Gastroesophageal sphincter (tissue), 4 donors: ENCODE results near the gene NFKB1. TPM values are rescaled to one million over a fixed set of nuclear protein-coding genes. Genes with fewer than 3 reads are reported as not detected.

Source experiments
- ATAC-seq: fragments of 150-250 bp; one replicate; pipeline ENCODE4 v1.9.1; 2016; ENCODE audit warnings: mild to moderate bottlenecking, moderate library complexity
- H3K27ac ChIP-seq, 4 donors: fragments of 200-600 bp; sonication (generic) in 3 of 4; 1 replicate in 3 of 4; 2 replicates in 1 of 4; pipeline ENCODE4 v1.5.1; 2016 to 2019
- H3K27me3 ChIP-seq: fragments of 200-600 bp; sonication (generic); one replicate; pipeline ENCODE4 v1.5.1; 2019
- H3K36me3 ChIP-seq, 2 donors: fragments of 200-600 bp; sonication (generic); one replicate each; pipeline ENCODE4 v1.5.1; 2019; ENCODE audit warnings: control low read depth in 1 of 2
- H3K4me1 ChIP-seq, 3 donors: fragments of 200-600 bp; sonication (generic); 1 replicate in 2 of 3; 2 replicates in 1 of 3; pipeline ENCODE4 v1.5.1; 2016 to 2019; ENCODE audit warnings: control low read depth in 2 of 3
- H3K4me3 ChIP-seq, 2 donors: fragments of 200-600 bp; sonication (generic); one replicate each; pipeline ENCODE4 v1.5.1; 2019; ENCODE audit warnings: mild to moderate bottlenecking in 1 of 2, moderate library complexity in 1 of 2
- H3K9me3 ChIP-seq, 3 donors: fragments of 200-600 bp; sonication (generic); one replicate each; pipeline ENCODE4 v1.5.1; 2017 to 2019; ENCODE audit warnings: control low read depth in 2 of 3
- CTCF ChIP-seq, 4 experiments: fragments of 200-600 bp in 2 of 4; fragments of 450-650 bp in 2 of 4; sonication (generic) in 1 of 4; IDR thresholded peaks; one replicate each; pipeline ENCODE4 v1.5.1; 2017 to 2019; ENCODE audit warnings: antibody characterized with exemption in 4 of 4, mild to moderate bottlenecking in 2 of 4, moderate library complexity in 2 of 4
- EP300 ChIP-seq: sonication (generic); formaldehyde crosslinking; IDR thresholded peaks from one replicate; pipeline ENCODE4 v1.6.1; 2017; ENCODE audit warnings: antibody characterized with exemption, mild to moderate bottlenecking
- POLR2A ChIP-seq, 2 donors: fragments of 450-650 bp; IDR thresholded peaks; one replicate each; pipeline ENCODE4 v1.6.1; 2017; ENCODE audit warnings: antibody characterized with exemption in 2 of 2, mild to moderate bottlenecking in 2 of 2, moderate library complexity in 1 of 2
- POLR2AphosphoS5 ChIP-seq: sonication (generic); formaldehyde crosslinking; IDR thresholded peaks from one replicate; pipeline ENCODE4 v1.6.1; 2017; ENCODE audit warnings: antibody characterized with exemption
- WGBS, 2 donors: methylation state at CpG; one replicate each; pipeline ENCODE4 v1.1.5; 2018; ENCODE audit warnings: low coverage in 1 of 2; 5-methylcytosine and 5-hydroxymethylcytosine counted together
- total RNA-seq, 4 donors: library from RNA; depleted of rRNA; stranded (reverse); fragments of >200 nt; gene quantifications; one replicate each; pipeline ENCODE4 v1.1.0, GENCODE V29; 2016

NFKB1 gene
- total RNA-seq, 4 donors from 2014 or later, result 27.6 to 50.1 (median 43.8) TPM

GRCh38 chr4:102503831-102504786 lies 3.0 kb downstream of the NFKB1 start:
- Histone ChIP-seq H3K27me3 (no peaks in the 10 kb centered on the region), H3K4me3 (no peak overlapping the region), H3K9me3 (no peaks in the 10 kb centered on the region), H3K27ac (no peak overlapping the region), H3K36me3 (no peaks in the 10 kb centered on the region), H3K4me1 (peaks cover 7 to 73% (median 10%) of the 10 kb centered on the region in 3 donors)
- TF ChIP-seq POLR2AphosphoS5 (no peak), POLR2A (IDR thresholded peaks at IDR 0.05) (no peak), EP300 (no peak), CTCF (IDR thresholded peaks at IDR 0.05) (no peak)
- no peak for ATAC-seq
- 72 to 81% methylated on average over 5 of the region's 5 CpGs for WGBS, 2 donors

GRCh38 chr4:102504941-102505340 lies 3.8 kb downstream of the NFKB1 start:
- Histone ChIP-seq H3K9me3 (no peaks in the 10 kb centered on the region), H3K4me1 (peaks cover 5 to 70% (median 7%) of the 10 kb centered on the region in 3 donors), H3K4me3 (no peak overlapping the region), H3K36me3 (no peaks in the 10 kb centered on the region), H3K27ac (no peak overlapping the region), H3K27me3 (no peaks in the 10 kb centered on the region)
- 75 to 83% methylated on average over 1 of the region's 1 CpG for WGBS, 2 donors
- no peak for TF ChIP-seq POLR2AphosphoS5
- TF ChIP-seq CTCF (IDR thresholded peaks at IDR 0.05), result no peak
- TF ChIP-seq EP300, result no peak
- TF ChIP-seq POLR2A (IDR thresholded peaks at IDR 0.05), result no peak
- ATAC-seq, result no peak

- Histone ChIP-seq H3K4me1 (peaks cover 0 to 63% (median 7%) of the 10 kb centered on the region in 3 donors), H3K36me3 (no peaks in the 10 kb centered on the region), H3K27me3 (no peaks in the 10 kb centered on the region), H3K27ac (no peak overlapping the region), H3K4me3 (no peak overlapping the region), H3K9me3 (no peaks in the 10 kb centered on the region)
- WGBS, 2 donors, result 71% methylated on average over 2 of the region's 2 CpGs
- ATAC-seq, result no peak
- TF ChIP-seq POLR2A (IDR thresholded peaks at IDR 0.05), result no peak
- no peak for TF ChIP-seq EP300
- no peak for TF ChIP-seq POLR2AphosphoS5
- TF ChIP-seq CTCF (IDR thresholded peaks at IDR 0.05), result no peak
These were observed 4.5 kb downstream of the NFKB1 start for GRCh38 chr4:102505708-102506107.

- H3K27ac ChIP-seq, result no peak overlapping the region
- H3K4me1 ChIP-seq, result peaks cover 0 to 68% (median 7%) of the 10 kb centered on the region in 3 donors
- no peaks in the 10 kb centered on the region for H3K36me3 ChIP-seq
- ATAC-seq, result no peak
- H3K4me3 ChIP-seq, result no peak overlapping the region
- H3K27me3 ChIP-seq, result no peaks in the 10 kb centered on the region
- no peak for TF ChIP-seq POLR2AphosphoS5
- no peak for TF ChIP-seq EP300
- WGBS, 2 donors, result 95 to 100% methylated on average over 1 of the region's 1 CpG
- H3K9me3 ChIP-seq, result no peaks in the 10 kb centered on the region
These were observed 5.4 kb downstream of the NFKB1 start for GRCh38 chr4:102506523-102506922.

GRCh38 chr4:102511830-102512605 lies 10.9 kb downstream of the NFKB1 start:
- TF ChIP-seq POLR2AphosphoS5 (no peak), POLR2A (IDR thresholded peaks at IDR 0.05) (no peak), EP300 (no peak), CTCF (IDR thresholded peaks at IDR 0.05) (no peak)
- H3K4me1 ChIP-seq, result peaks cover 0 to 22% (median 0%) of the 10 kb centered on the region in 3 donors
- no peak overlapping the region for H3K4me3 ChIP-seq
- no peak overlapping the region for H3K27ac ChIP-seq
- H3K9me3 ChIP-seq, result no peaks in the 10 kb centered on the region
- WGBS, 2 donors, result 89 to 96% methylated on average over 4 to 5 of the region's 5 CpGs
- H3K27me3 ChIP-seq, result no peaks in the 10 kb centered on the region
- no peaks in the 10 kb centered on the region for H3K36me3 ChIP-seq
- no peak for ATAC-seq
